HG02763 (cell line): ENCODE results near the gene JUN.
A peak's percentile ranks its signal among the peaks of the same experiment; 100 is the strongest.

Source experiments
- ATAC-seq: cut with Tn5 transposase; IDR thresholded peaks from one replicate; pipeline ENCODE4 v1.9.1; 2021; ENCODE audit warnings: mild to moderate bottlenecking, moderate library complexity; ENCODE audit not compliant: unreplicated experiment

The JUN gene

DNA sequence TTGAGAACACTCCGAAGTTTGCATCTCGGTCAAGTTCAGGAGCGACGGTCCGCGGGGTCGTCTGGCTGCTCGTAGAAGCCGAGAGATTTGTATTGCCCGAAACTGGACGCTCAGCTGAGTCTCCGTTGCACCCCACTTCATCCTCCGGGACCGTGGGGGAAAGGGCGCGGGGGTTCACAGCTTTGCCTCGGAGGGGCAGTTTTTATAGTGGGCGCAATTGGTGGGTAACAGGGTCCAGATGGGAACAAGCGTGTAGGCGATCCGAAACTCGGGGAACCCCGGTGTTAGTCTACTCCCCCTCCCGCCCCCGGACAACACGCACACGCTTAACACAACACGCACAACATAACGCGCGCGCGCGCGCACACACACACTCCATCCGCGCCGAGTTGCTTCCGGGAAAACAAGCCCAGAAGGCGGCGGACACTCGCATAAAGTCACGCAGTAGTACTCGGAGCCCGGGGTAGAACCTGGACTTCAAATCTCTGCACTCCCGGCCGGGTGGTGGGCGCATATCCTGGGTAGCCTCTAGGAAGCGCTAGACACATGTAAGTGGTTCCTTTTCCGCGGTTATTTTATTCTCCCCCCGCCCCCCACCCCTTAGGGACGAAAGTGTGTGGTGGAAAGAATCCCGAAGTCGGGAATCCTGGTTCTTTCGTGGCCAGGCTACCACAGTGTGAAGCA is 1.1 kb upstream of the JUN start:
- ATAC-seq, result no peak

DNA sequence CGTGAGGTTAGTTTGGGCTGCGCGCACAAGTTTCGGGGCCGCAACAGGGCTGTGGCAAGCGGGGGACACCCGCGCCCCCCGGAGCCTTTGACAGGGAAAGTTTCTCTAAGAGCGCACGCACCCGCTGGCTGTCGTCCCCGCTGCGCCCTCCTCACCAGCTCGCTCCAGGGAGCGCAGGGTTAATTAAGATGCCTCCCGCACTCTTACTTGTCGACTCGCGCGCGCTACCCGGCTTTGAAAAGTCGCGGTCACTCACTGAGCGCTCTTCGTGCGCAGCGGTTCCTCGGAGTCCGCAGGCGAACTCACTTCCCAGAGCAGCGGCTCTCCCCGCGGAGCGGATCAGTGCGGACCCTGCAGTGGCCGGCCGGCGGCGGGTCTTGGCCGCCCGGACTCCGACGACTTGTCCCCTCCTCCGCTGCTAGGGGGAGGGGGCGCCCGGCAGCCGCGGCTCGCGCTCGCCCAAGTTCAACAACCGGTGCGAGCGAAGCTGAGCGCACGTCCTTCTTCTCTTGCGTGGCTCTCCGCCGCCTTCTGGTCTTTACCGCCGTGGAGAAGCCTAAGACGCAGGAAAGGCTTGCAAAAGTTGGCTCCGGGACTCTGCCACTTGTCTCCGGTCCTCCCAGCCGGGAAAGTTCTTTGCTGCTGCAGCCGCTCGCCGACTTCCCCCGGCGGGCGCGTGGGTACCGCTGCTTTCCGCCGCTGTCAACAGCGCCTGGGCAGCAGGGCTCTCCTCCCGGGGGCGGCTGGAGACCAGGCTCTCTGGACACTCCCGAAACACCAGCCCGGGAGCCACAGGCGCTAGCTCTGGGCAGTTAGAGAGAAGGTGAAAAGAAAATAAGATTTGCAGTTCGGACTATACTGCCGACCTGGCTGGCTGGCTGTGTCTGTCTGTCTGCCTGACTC is 506 bp downstream of the JUN start:
- ATAC-seq, result peak; percentile 1

DNA sequence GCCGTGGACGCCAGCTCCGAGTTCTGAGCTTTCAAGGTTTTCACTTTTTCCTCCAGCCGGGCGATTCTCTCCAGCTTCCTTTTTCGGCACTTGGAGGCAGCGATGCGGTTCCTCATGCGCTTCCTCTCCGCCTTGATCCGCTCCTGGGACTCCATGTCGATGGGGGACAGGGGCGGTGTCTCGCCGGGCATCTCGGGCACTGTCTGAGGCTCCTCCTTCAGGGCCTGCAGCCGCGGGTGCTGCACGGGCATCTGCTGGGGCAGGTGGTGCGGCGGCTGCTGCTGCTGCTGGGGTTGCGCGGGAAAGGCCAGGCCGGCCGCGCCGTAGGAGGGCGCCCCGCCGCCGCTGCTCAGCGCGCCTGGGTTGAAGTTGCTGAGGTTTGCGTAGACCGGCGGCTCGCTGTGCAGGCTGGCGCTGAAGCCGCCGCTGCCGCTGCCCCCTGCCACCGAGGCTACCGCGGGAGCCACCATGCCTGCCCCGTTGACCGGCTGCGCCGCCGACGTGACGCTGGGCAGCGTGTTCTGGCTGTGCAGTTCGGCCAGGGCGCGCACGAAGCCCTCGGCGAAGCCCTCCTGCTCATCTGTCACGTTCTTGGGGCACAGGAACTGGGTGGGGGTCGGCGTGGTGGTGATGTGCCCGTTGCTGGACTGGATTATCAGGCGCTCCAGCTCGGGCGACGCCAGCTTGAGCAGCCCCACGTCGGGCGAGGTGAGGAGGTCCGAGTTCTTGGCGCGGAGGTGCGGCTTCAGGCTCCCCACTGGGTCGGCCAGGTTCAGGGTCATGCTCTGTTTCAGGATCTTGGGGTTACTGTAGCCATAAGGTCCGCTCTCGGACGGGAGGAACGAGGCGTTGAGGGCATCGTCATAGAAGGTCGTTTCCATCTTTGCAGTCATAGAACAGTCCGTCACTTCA is 1.4 kb downstream of the JUN start:
- peak; percentile 14 for ATAC-seq

- no peak for ATAC-seq
Observed at GRCh38 chr1:58781541-58782177, 2.2 kb downstream of the JUN start.

- no peak for ATAC-seq
Observed at GRCh38 chr1:58780836-58781452, 2.9 kb downstream of the JUN start.

DNA sequence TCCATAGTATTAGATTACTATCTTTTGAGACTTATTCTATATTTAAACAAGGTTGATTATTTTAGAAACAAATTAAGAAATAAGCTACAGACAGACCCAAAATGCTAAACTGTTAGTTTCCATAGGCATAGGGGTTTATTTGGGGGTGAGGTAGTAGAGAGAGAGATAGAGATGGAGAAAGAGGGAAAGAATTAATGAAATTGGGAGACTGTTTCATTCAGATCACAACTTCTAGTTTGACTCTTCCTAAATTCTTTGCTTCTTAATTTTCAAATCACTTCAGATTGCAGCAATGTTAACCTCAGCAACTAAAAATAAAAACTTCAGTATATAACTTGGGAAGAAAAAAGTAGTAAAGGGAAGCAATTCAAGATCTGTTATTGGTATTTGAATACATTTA is 3.4 kb downstream of the JUN start:
- no peak for ATAC-seq

- ATAC-seq, result no peak
Observed at GRCh38 chr1:58779801-58780382, 4.0 kb downstream of the JUN start.

DNA sequence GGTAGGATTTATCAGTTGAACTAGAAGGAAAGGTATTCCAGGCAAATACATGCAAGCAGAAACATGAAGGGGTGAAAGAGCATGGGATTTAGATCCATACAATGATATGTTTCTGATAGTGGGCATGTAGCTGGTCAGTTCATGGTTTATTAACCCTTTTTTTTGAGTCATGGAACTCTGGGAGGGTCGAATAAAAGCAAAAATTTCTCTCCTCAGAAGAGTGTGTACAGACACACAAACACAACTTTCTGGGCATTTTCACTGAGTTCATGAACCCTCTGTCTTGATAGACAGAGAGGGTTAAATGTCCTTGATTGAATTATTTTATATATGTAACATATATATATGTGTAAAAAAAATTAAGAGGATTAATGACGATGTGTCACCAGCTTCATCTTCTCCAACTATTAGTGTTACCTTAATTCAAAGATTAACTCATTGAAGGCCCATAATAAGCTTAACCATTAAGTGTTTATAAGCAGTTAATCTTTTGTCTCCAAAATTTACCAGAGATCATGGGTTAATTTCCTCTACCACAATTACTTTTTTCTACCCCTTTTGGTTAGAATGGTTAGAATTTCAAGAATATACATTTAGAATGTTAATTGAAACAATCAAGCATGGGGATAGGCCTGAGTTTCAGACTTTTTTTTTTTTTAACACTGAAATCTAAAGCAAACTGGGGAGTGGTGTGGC is 4.6 kb downstream of the JUN start:
- ATAC-seq, result no peak

- ATAC-seq, result no peak
Observed at GRCh38 chr1:58778385-58779000, 5.4 kb downstream of the JUN start.

DNA sequence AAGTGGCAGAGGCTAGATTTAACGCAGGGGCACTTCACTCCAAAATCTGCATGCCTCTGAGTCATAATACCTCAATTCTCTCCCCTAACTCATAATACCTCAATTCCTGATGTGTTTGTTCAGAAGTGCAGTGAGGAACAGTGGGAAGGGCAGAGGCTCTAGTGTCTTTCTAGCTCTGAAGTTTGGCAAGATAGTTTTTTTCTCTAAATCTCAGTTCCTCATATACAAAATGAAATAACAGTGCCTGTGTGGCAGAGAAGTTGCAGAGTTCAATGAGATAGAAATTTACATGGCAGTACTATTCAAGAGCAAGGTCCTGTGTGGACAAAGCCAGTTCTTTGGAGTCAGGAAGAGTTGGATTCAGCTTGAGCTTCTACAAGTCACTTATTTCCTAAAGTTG is 9.8 kb downstream of the JUN start:
- ATAC-seq, result no peak

GRCh38 chr1:58773406-58773840 is 10.4 kb downstream of the JUN start:
- ATAC-seq, result peak; percentile 78

DNA sequence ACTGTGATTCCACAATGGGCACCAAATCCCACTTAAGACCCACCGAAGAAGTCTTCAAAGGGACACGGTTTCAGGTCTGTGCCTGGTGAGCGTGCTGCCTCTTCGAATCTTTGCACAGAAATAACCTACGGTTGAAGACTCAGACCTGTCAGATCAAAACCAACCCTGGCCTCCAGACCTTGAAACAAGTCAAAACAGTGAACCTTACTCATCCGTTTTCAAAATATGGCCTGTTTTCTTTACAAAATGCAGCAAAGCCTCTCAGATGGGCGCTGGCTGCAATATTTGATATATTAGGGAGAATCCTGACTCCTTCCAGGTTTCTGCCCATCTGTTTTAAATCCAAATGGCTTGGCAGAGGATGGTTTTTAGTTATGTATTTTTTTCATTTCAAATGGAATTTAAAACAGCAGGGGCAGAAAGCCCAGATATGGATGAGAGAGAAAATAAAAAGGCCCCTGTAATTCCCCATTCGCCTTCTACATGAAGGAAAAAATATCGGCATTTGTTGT is 14.0 kb downstream of the JUN start:
- ATAC-seq, result no peak

DNA sequence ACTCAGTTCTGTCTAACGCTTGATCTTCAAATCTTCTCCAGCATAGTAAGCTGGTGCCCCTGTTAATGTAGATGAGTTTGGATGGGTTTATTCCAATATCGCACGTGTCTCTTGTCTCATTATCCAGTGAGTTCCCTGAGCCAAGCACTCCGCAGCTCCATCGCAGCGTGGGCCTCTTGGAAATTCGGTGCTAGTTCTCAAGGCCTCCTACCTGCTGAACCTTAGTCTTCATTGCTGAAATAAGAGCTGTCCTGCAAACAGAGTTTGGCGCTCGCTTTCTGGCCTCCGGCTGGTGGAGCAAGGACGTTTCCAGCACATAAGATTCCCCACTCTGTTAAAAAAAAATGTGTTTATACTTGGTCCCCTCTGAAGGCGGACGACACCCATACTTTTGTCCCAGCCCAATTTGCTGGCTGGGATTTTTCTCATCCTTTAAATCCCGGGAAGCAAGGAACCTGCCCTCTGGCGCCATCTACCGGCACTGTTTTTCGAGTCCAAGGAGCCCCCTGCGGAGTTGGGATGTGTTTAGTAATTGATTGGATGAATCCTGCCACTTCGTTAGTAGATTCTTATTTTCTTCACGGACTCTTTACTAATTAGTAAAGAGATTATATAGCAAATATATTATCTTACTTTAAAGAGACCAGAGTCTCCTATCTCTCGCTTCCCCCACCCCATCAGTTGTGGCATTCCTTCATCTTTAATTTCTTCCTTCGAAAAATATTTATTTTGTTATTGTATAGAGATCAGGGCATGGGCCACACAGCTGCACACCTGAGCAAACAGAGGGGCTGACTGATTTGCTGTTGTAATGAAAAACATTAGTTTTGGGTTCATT is 14.7 kb downstream of the JUN start:
- ATAC-seq, result no peak

- no peak for ATAC-seq
Observed at GRCh38 chr1:58768191-58768731, 15.6 kb downstream of the JUN start.

DNA sequence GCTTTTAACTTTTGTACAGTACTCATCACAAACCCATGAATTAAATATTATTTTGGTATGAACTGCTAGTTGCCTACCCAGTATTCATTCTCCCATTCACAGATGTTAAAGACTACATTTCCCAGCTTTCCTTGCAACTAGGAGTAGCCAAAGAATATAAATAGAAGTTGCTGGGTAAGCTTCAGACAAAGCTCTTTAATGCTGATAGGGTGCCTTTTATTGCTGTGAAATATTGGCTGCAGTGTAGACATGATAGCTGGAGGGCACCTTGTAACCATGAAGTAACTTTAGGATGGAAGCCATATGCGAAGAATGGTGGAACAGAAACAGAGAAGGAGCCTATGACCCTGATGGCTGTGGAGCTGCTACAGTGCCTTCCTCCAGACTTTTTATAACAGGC is 16.7 kb downstream of the JUN start:
- ATAC-seq, result no peak

- ATAC-seq, result no peak
Observed at GRCh38 chr1:58765441-58765840, 18.4 kb downstream of the JUN start.

DNA sequence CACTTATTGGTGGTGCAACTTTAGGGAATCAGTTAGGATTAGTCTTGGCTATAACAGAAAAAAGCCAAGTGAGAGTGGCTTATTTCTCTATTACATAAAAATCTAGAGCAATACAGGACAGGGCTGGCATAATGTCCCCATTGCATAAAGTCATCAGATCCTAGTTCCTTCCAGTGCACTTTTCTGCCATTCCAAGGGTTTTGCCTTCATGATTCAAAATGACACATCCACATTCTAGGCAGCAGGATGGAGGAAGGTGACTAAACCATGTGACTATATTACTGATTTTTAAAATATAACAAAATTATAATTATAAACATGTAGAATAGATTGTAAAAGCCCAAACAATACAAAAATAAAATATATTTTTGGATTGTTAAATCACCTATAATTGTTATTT is 18.8 kb downstream of the JUN start:
- ATAC-seq, result no peak
